Measurements from ENCODE around the gene TBL2.
"Not testable (repeated sequence)": the region's sequence is repeated elsewhere in the genome, so short reads cannot be mapped to it uniquely, and the experiment has no call there.

Gene TBL2

DNA sequence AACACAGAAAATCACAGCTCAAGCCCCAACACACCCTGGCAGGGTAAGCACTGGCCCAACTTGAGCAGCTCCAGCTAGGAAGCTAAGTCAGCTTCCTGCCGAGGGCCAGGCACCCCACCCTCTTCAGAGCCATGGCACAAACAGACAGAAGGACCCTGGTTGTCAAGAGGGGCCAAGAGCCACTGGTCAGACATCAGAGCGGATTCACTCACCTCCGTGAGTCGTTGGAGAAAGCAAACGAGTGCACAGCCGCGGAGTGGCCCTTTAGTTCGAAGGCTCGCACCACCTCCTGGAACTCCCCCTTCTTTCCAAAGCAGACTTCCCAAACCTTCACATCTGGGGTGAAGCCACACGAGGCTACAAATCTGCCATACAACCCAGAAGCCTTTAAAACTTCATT lies 7.4 kb downstream of the TBL2 start:
- DNase-seq (ENCODE audit: low spot score) = no peak
- TF ChIP-seq, protein P1, sequence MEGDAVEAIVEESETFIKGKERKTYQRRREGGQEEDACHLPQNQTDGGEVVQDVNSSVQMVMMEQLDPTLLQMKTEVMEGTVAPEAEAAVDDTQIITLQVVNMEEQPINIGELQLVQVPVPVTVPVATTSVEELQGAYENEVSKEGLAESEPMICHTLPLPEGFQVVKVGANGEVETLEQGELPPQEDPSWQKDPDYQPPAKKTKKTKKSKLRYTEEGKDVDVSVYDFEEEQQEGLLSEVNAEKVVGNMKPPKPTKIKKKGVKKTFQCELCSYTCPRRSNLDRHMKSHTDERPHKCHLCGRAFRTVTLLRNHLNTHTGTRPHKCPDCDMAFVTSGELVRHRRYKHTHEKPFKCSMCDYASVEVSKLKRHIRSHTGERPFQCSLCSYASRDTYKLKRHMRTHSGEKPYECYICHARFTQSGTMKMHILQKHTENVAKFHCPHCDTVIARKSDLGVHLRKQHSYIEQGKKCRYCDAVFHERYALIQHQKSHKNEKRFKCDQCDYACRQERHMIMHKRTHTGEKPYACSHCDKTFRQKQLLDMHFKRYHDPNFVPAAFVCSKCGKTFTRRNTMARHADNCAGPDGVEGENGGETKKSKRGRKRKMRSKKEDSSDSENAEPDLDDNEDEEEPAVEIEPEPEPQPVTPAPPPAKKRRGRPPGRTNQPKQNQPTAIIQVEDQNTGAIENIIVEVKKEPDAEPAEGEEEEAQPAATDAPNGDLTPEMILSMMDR (IDR thresholded peaks at IDR 0.05; ENCODE audit: extremely low read depth, missing control alignments) = no peak

DNA sequence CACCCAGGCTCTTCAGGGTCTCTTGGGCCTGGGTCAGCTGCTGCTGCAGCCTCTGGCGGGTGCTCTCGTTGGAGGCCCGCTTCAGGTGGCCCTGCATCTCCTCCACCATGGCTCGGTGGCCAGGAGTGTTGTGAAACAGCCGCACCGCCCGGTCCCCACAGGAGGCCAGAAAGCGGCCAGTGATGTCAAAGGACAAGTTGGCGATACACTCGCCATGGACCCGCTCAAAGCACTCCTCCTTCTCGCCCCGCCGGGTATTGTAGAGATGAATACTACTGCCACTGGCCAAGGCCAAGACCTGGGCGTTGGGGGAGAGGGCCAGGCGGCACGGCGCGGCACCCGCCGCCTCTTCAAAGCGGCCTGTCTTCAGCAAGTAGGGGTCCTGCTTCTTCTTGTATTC lies 7.9 kb downstream of the TBL2 start:
- DNase-seq (ENCODE audit: low spot score) = no peak
- TF ChIP-seq, protein P1 (IDR thresholded peaks at IDR 0.05; ENCODE audit: extremely low read depth, missing control alignments) = no peak

DNA sequence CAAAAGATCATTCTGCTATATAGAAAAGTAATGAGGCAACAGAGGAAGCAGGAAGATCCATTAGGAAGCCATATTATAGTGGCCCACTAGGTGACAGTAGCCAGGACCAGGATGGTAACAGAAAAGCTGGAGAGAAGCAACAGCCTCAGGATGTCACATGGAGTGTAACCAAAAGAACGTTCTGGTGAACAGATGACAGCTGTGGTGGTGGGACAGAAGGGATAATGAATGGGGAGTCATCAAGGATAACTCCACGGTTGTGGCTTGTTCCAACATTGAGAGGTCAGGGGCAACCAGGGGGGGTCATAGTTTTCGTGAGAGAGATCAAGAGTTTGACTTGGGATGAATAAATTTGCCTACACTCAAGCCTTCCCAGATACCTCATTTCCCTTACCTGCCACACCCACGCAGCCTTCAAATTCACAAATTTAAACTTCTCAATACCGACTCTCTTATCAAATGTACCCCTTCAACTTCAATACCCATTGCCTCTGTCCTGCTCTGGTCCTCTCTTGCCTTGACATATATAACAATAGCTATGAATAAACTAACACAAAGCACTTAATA lies 9.3 kb downstream of the TBL2 start:
- TF ChIP-seq, protein P1 (IDR thresholded peaks at IDR 0.05; ENCODE audit: extremely low read depth, missing control alignments) = no peak
- DNase-seq (ENCODE audit: low spot score) = no peak

DNA sequence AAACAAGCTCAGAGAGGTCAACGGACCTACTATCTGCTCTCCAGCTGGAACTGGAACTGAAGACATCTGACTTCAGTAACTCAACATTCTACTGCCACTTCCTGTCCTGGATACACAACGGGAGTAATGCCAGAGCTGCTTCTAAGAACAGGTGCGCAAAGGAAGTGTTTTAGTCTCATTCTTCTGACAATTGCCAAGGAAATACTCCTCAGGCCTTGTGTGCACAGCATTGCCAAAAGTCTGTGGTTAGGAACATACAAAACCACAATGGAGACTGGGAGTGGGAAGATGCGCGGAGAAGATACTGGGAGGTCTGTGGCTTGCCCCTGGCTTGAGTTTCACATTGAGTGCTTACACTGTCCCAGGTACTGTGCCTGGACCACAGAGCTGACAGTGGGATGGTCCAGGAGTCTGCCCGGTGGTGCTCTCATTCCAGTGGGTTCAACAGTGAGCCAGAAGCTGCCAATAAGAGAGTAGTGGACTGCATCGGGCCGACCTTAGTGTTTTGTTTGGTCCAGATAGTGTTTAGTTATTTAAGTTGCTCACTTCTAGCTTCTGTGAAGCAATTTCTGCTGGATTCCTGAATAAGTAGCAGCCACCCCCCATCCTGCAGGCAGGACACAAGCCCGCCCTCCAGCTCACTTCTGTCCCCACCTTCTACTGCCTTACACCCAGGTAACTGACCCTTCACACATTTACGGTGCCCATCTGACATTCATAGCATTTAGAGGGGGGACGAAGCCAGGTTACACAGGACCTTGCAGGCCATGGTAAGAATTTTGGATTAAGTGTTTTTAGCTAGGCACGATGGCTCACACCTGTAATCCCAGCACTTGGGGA lies 10.3 kb downstream of the TBL2 start:
- DNase-seq (ENCODE audit: low spot score) = no peak
- TF ChIP-seq, protein P1 (IDR thresholded peaks at IDR 0.05; ENCODE audit: extremely low read depth, missing control alignments) = no peak

DNA sequence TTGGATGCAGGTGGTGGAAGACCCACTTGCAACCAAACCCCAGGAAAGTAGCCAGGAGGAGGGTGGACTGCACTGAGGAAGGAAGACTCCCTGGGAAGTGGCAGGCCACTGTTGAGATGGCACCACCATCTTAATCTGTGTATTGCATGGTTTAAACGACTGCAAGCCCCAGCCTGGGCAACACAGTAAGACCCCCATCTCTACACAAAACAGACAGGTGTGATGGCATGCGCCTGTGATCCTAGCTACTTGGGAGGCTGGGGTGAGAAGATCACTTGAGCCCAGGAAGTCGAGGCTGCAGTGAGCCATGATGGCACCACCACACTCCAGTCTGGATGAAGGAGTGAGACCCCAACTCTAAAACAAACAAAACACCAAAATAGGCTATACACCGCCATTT lies 11.2 kb downstream of the TBL2 start:
- TF ChIP-seq, protein P1 (IDR thresholded peaks at IDR 0.05; ENCODE audit: extremely low read depth, missing control alignments) = no peak

DNA sequence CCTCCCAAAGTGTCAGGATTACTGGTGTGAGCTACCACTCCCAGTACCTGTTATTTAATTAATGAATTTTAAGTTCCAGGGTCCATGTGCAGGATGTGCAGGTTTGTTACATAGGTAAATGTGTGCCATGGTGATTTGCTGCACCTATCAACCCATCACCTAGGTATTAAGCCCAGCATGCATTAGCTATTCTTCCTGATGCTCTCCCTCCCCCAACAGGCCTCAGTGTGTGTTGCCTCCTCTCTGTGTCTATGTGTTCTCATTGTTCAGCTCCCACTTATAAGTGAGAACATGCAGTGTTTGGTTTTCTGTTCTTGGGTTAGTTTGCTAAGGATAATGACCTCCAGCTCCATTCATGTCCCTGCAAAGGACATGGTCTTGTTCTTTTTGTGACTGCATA lies 11.9 kb downstream of the TBL2 start:
- not testable (repeated sequence) for DNase-seq (ENCODE audit: low spot score)

More for the DNA sequence above, 11.2 kb downstream of the TBL2 start:
- DNase-seq (ENCODE audit: low spot score) = no peak

DNA sequence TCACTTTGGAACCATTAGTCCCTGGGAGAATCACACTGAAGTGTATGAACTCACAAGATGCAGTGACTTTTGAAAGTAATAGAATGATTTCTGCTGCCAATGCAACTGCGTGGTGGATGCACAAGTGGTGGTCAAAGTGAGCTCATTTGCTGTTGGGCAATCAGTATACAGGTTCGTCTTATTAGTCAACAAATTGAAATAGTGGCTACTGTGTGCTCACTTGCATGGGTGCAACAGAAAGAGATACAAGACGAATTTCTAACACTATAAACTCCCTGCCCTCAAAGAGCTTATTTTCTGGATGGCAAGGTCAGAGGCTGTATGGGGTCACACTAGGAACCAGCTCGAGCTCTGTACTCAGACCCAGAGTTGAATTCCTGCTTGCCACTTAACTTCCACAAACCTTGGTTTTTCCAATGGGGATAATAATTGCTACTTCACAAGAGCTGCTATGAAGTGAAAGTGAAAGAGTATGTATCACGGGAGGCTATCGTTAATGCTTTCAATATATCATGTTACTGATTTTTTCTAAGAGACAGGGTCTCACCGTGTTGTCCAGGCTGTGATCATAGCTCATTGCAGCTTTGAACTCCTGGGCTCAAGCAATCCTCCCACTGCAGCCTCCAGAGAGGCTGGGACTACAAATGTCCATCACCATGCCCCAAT lies 12.6 kb downstream of the TBL2 start:
- no peak for DNase-seq (ENCODE audit: low spot score)
- TF ChIP-seq, protein P1 (IDR thresholded peaks at IDR 0.05; ENCODE audit: extremely low read depth, missing control alignments) = no peak
